Psoas muscle (tissue), 8 donors: Measurements from ENCODE around the gene MORC3. TPM values are rescaled to one million over a fixed set of nuclear protein-coding genes. Genes with fewer than 3 reads are reported as not detected.

Source experiments
- ATAC-seq, 4 donors: fragments of 200-7000 bp; cut with Tn5 transposase; one replicate each; pipeline ENCODE4 v1.9.1; 2020; ENCODE audit warnings: moderate library complexity in 3 of 4, mild to moderate bottlenecking in 2 of 4
- DNase-seq, 2 donors: peaks; one replicate each; pipeline ENCODE4 v3.0.0-alpha.2; 2020
- H3K27ac ChIP-seq: fragments of 200-600 bp; one replicate; pipeline ENCODE4 v1.8.0; 2022
- H3K27me3 ChIP-seq, 3 donors: fragments of 200-600 bp in 1 of 3; one replicate each; pipeline versions ENCODE4 v1.6.1 to v1.8.0; 2013 to 2022; ENCODE audit warnings: low read length in 2 of 3, mild to moderate bottlenecking in 2 of 3, moderate library complexity in 1 of 3; ENCODE audit not compliant: insufficient read depth in 3 of 3
- H3K36me3 ChIP-seq, 2 donors: fragments of 200-600 bp in 1 of 2; one replicate each; pipeline versions ENCODE4 v1.6.1 to v1.8.0; 2013 to 2022; ENCODE audit warnings: low read depth in 1 of 2, mild to moderate bottlenecking in 1 of 2, moderate library complexity in 1 of 2; ENCODE audit not compliant: insufficient read depth in 1 of 2
- H3K4me1 ChIP-seq: fragments of 200-600 bp; one replicate; pipeline ENCODE4 v1.8.0; 2022
- H3K4me3 ChIP-seq: fragments of 200-600 bp; one replicate; pipeline ENCODE4 v1.8.0; 2022; ENCODE audit warnings: mild to moderate bottlenecking
- H3K9me3 ChIP-seq: fragments of 200-600 bp; one replicate; pipeline ENCODE4 v1.8.0; 2022
- CTCF ChIP-seq: fragments of 200-600 bp; IDR thresholded peaks from one replicate; pipeline ENCODE4 v1.8.0; 2022; ENCODE audit warnings: antibody characterized with exemption
- WGBS, 3 donors: extraction: QIAGEN DNeasy Blood & Tissue Kit; methylation state at CpG; one replicate each; pipeline versions ENCODE4 v1.1.6 to v1.1.7; 2013; 5-methylcytosine and 5-hydroxymethylcytosine counted together
- intact Hi-C, 2 donors: fragments of 100-400 bp; cut with DNase I; formaldehyde crosslinking; loops; one replicate each; pipeline versions ENCODE4 v1.11.0 to v1.14.2; 2022
- polyA plus RNA-seq, 3 donors: library from polyadenylated mRNA; stranded (reverse); fragments of 200-250 nt; gene quantifications; one replicate each; pipeline ENCODE4 v1.2.3, GENCODE V29; 2013
- total RNA-seq, 4 donors: library from RNA; stranded (reverse); fragmentation: NEBNext Ultra II Directional in 2 of 4; extraction: Animal tissue kit (Norgen Biotek cat#: 25700) in 2 of 4; gene quantifications; one replicate each; pipeline versions ENCODE4 v1.2.1 to v1.2.4, GENCODE V29; 2021 to 2023
- donor health status: healthy with polysubstance abuse.
- donor health status: DM: no; HTN: no; CAD: no; lungs with moderate emphysema.
- donor health status: Bipolar disorder and iron deficiency.
- donor health status: healthy.
- donor health status: DM: yes; HTN: yes; CAD: no.
- donor health status: DM: no; HTN: no; CAD: no.
- donor health status: DM: no; HTN: no; CAD: no.
- donor health status: DM: yes; HTN: yes; CAD: no.

MORC3 gene
- total and polyA plus RNA-seq, 7 donors, result 12.4 to 33.5 (median 24.7) TPM

- intact Hi-C loops, result no loop called here
- Histone ChIP-seq H3K9me3 (no peaks in the 10 kb centered on the region), H3K36me3 (peaks cover 0 to 68% of the 10 kb centered on the region in 2 donors), H3K27me3 (no peaks in the 10 kb centered on the region), H3K4me1 (no peaks in the 10 kb centered on the region), H3K4me3 (no peak overlapping the region), H3K27ac (no peak overlapping the region)
- WGBS, 3 donors, result 96 to 98% (median 98%) methylated on average over 1 of the region's 1 CpG
- no peak for TF ChIP-seq CTCF
- ATAC-seq (no peak), DNase-seq (no peak)
These were observed 82.3 kb downstream of the MORC3 start for GRCh38 chr21:36402339-36402738.

- DNase-seq (no peak), ATAC-seq (peak in 3 of 4 donors; percentile 42 to 70 (median 53))
- WGBS, 3 donors, result 83 to 87% (median 83%) methylated on average over 5 of the region's 5 CpGs
- H3K36me3 ChIP-seq, result peaks cover 0 to 75% of the 10 kb centered on the region in 2 donors
- intact Hi-C loops, result no loop called here
- no peak overlapping the region for H3K4me3 ChIP-seq
- no peaks in the 10 kb centered on the region for H3K4me1 ChIP-seq
- no peaks in the 10 kb centered on the region for H3K27me3 ChIP-seq
- H3K9me3 ChIP-seq, result no peaks in the 10 kb centered on the region
- TF ChIP-seq CTCF, result no peak
- no peak overlapping the region for H3K27ac ChIP-seq
These were observed 83.7 kb downstream of the MORC3 start for GRCh38 chr21:36403713-36404112.

DNA sequence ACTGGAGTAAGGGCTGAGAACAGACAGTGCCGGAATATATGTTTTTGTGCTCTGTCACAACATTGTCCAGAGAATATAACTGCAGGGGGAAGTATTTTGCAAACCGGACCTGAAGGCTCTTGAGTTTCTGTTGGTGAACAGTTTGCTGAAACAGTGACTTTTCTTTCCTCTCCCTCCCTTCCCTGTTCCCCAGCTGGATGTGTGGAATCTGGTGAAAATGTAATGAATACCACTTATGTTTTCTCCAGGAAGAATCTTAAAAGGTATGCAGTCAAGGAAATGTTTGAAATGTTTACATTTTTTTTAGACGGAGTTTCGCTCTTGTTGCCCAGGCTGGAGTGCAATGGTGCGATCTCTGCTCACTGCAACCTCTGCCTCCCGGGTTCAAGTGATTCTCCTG is 88.6 kb downstream of the MORC3 start:
- Histone ChIP-seq H3K4me1 (no peaks in the 10 kb centered on the region), H3K4me3 (no peak overlapping the region), H3K9me3 (no peaks in the 10 kb centered on the region), H3K27ac (no peak overlapping the region), H3K27me3 (no peaks in the 10 kb centered on the region), H3K36me3 (peaks cover 0 to 84% of the 10 kb centered on the region in 2 donors)
- no peak for TF ChIP-seq CTCF
- DNase-seq (no peak), ATAC-seq (no peak)
- WGBS, 3 donors, result 89 to 93% (median 90%) methylated on average over 6 of the region's 6 CpGs
- intact Hi-C loops, result loop anchor here in 1 of 2 donors (5.0 kb wide), 1 partner anchor 709 kb away; no protein-coding TSS in a partner anchor

GRCh38 chr21:36411301-36411700 is 91.3 kb downstream of the MORC3 start:
- Histone ChIP-seq H3K4me3 (no peak overlapping the region), H3K27ac (no peak overlapping the region), H3K36me3 (peaks cover 0 to 85% of the 10 kb centered on the region in 2 donors), H3K27me3 (no peaks in the 10 kb centered on the region), H3K9me3 (no peaks in the 10 kb centered on the region), H3K4me1 (no peaks in the 10 kb centered on the region)
- DNase-seq (peak in 1 of 2 donors; percentile 25), ATAC-seq (no peak)
- TF ChIP-seq CTCF, result no peak
- WGBS, 3 donors, result 97 to 98% (median 97%) methylated on average over 10 of the region's 10 CpGs
- intact Hi-C loops, result no loop called here

- DNase-seq, result peak in 1 of 2 donors; percentile 31
- Histone ChIP-seq H3K4me1 (no peaks in the 10 kb centered on the region), H3K36me3 (peaks cover 0 to 90% of the 10 kb centered on the region in 2 donors), H3K9me3 (no peaks in the 10 kb centered on the region), H3K27me3 (no peaks in the 10 kb centered on the region), H3K4me3 (no peak overlapping the region), H3K27ac (no peak overlapping the region)
- WGBS, 3 donors, result 90 to 96% (median 91%) methylated on average over 11 of the region's 11 CpGs
- ATAC-seq, result no peak
- intact Hi-C loops, result no loop called here
- no peak for TF ChIP-seq CTCF
These were observed 92.9 kb downstream of the MORC3 start for GRCh38 chr21:36412916-36413315.
